AG09309 (cell line): ENCODE results near the gene NDST3.

Experiments
- DNase-seq: peaks from one replicate; pipeline ENCODE4 v3.0.0-alpha.2; 2010; ENCODE audit warnings: low read depth
- H3K4me3 ChIP-seq: 2 replicates; pipeline ENCODE4 v1.5.1; 2011; ENCODE audit warnings: mild to moderate bottlenecking, low read depth, low read length, moderate library complexity; ENCODE audit not compliant: control insufficient read depth
- CTCF ChIP-seq: IDR thresholded peaks from 2 replicates; pipeline ENCODE4 v1.5.1; 2011; ENCODE audit warnings: mild to moderate bottlenecking, low read depth, low read length, inconsistent platforms; ENCODE audit not compliant: insufficient read depth, control insufficient read depth; ENCODE audit errors: missing control alignments

NDST3 gene

GRCh38 chr4:118155516-118155915 lies 121.2 kb downstream of the NDST3 start:
- no peak for TF ChIP-seq CTCF

GRCh38 chr4:118158763-118159375 lies 124.6 kb downstream of the NDST3 start:
- H3K4me3 ChIP-seq: no peak overlapping the region
- DNase-seq: no peak
- no peak for TF ChIP-seq CTCF

More at GRCh38 chr4:118155516-118155915, 121.2 kb downstream of the NDST3 start:
- H3K4me3 ChIP-seq: no peak overlapping the region
- DNase-seq: no peak

GRCh38 chr4:118167306-118167705 lies 133.0 kb downstream of the NDST3 start:
- H3K4me3 ChIP-seq: no peak overlapping the region
- TF ChIP-seq CTCF: no peak
- no peak for DNase-seq

GRCh38 chr4:118171381-118171780 lies 137.1 kb downstream of the NDST3 start:
- H3K4me3 ChIP-seq: no peak overlapping the region
- no peak for TF ChIP-seq CTCF

GRCh38 chr4:118173126-118173525 lies 138.8 kb downstream of the NDST3 start:
- TF ChIP-seq CTCF: no peak
- no peak for DNase-seq
- H3K4me3 ChIP-seq: no peak overlapping the region

More at GRCh38 chr4:118171381-118171780, 137.1 kb downstream of the NDST3 start:
- DNase-seq: no peak

- peak; percentile 51 for DNase-seq
- H3K4me3 ChIP-seq: no peak overlapping the region
- TF ChIP-seq CTCF: no peak
Measured at GRCh38 chr4:118173956-118174725, 139.9 kb downstream of the NDST3 start.
